CD14-positive monocyte (primary cell): ENCODE data around the gene IRS1. TPM values are rescaled to one million over a fixed set of nuclear protein-coding genes. Genes with fewer than 3 reads are reported as not detected.

ENCODE experiments used
- DNase-seq, 3 donors: peaks; one replicate each; pipeline ENCODE4 v3.0.0-alpha.2; 2011 to 2022
- H2AFZ ChIP-seq: 2 replicates; pipeline ENCODE4 v1.6.0; 2012; ENCODE audit warnings: mild to moderate bottlenecking, low read depth, low read length, inconsistent platforms; ENCODE audit not compliant: insufficient read depth, poor library complexity, severe bottlenecking
- H3K27ac ChIP-seq, 2 donors: 1 replicate in 1 of 2; 2 replicates in 1 of 2; pipeline ENCODE4 v1.5.1; 2012 to 2013; ENCODE audit warnings: low read length in 2 of 2, control low read depth in 1 of 2, inconsistent platforms in 1 of 2, low read depth in 1 of 2, mild to moderate bottlenecking in 1 of 2
- H3K27me3 ChIP-seq, 2 donors: one replicate each; pipeline versions ENCODE4 v1.6.0 to v1.6.1; 2011 to 2013; ENCODE audit warnings: low read length in 2 of 2; ENCODE audit not compliant: control insufficient read depth in 2 of 2, insufficient read depth in 2 of 2
- H3K36me3 ChIP-seq, 2 donors: replicated peaks in 1 of 2; 1 replicate in 1 of 2; 2 replicates in 1 of 2; pipeline versions ENCODE4 v1.5.1 to v1.6.1; 2012 to 2013; ENCODE audit warnings: low read length in 2 of 2, control low read depth in 1 of 2, inconsistent platforms in 1 of 2, mild to moderate bottlenecking in 1 of 2; ENCODE audit not compliant: insufficient read depth in 2 of 2, control insufficient read depth in 1 of 2
- H3K4me1 ChIP-seq, 2 donors: 1 replicate in 1 of 2; 2 replicates in 1 of 2; pipeline versions ENCODE4 v1.5.1 to v1.6.1; 2012 to 2013; ENCODE audit warnings: low read length in 2 of 2, control low read depth in 1 of 2, inconsistent platforms in 1 of 2, mild to moderate bottlenecking in 1 of 2, moderate library complexity in 1 of 2; ENCODE audit not compliant: insufficient read depth in 2 of 2, control insufficient read depth in 1 of 2
- H3K4me2 ChIP-seq: replicated peaks from 2 replicates; pipeline ENCODE3; 2012; ENCODE audit warnings: low read length, moderate library complexity, mild to moderate bottlenecking; ENCODE audit not compliant: poor library complexity, severe bottlenecking; ENCODE audit errors: extremely low read depth
- H3K4me3 ChIP-seq, 3 experiments: fragments of 200-600 bp in 1 of 3; sonication (generic) in 1 of 3; replicated peaks in 1 of 3; 1 replicate in 2 of 3; 2 replicates in 1 of 3; pipeline ENCODE4 v1.5.1; 2011 to 2013; ENCODE audit warnings: low read length in 3 of 3, mild to moderate bottlenecking in 3 of 3, control low read depth in 2 of 3, low read depth in 2 of 3, inconsistent platforms in 1 of 3, moderate library complexity in 1 of 3
- H3K79me2 ChIP-seq: 2 replicates; pipeline ENCODE4 v1.6.0; 2012; ENCODE audit warnings: mild to moderate bottlenecking, control low read depth, inconsistent platforms, low read length, moderate library complexity; ENCODE audit not compliant: insufficient read depth
- H3K9ac ChIP-seq: 2 replicates; pipeline ENCODE4 v1.6.0; 2017; ENCODE audit warnings: low read length, mild to moderate bottlenecking; ENCODE audit not compliant: insufficient read depth, poor library complexity, severe bottlenecking
- H3K9me3 ChIP-seq, 2 donors: replicated peaks in 1 of 2; 1 replicate in 1 of 2; 2 replicates in 1 of 2; pipeline versions ENCODE4 v1.5.1 to v1.6.1; 2012 to 2013; ENCODE audit warnings: low read length in 2 of 2, control low read depth in 1 of 2; ENCODE audit not compliant: control insufficient read depth in 1 of 2, insufficient read depth in 1 of 2
- H4K20me1 ChIP-seq: 2 replicates; pipeline ENCODE4 v1.6.0; 2012; ENCODE audit warnings: mild to moderate bottlenecking, low read length, control low read depth, moderate library complexity; ENCODE audit not compliant: insufficient read depth
- H3K27ac Mint-ChIP-seq, 7 donors: one replicate each; pipeline ENCODE4 v1.8.0; 2020; ENCODE audit warnings: mild to moderate bottlenecking in 7 of 7, mixed read lengths in 7 of 7, moderate library complexity in 6 of 7, inconsistent platforms in 2 of 7
- H3K27me3 Mint-ChIP-seq, 3 donors: one replicate each; pipeline ENCODE4 v1.8.0; 2021 to 2022; ENCODE audit warnings: low read depth in 3 of 3, mild to moderate bottlenecking in 3 of 3, mixed read lengths in 3 of 3, moderate library complexity in 3 of 3, inconsistent platforms in 1 of 3
- H3K36me3 Mint-ChIP-seq, 2 donors: one replicate each; pipeline ENCODE4 v1.8.0; 2020; ENCODE audit warnings: mixed read lengths in 2 of 2, inconsistent platforms in 1 of 2, mild to moderate bottlenecking in 1 of 2
- H3K4me1 Mint-ChIP-seq: one replicate; pipeline ENCODE4 v1.8.0; 2020; ENCODE audit warnings: mild to moderate bottlenecking, mixed read lengths
- H3K4me3 Mint-ChIP-seq, 2 donors: one replicate each; pipeline ENCODE4 v1.8.0; 2020; ENCODE audit warnings: mild to moderate bottlenecking in 2 of 2, mixed read lengths in 2 of 2, moderate library complexity in 1 of 2
- H3K9me3 Mint-ChIP-seq, 7 donors: one replicate each; pipeline ENCODE4 v1.8.0; 2020 to 2022; ENCODE audit warnings: mixed read lengths in 7 of 7, mild to moderate bottlenecking in 6 of 7, moderate library complexity in 6 of 7, inconsistent platforms in 2 of 7
- WGBS: methylation state at CpG from one replicate; pipeline ENCODE4 v1.1.5; 2013; ENCODE audit warnings: missing lambda C conversion rate; ENCODE audit not compliant: insufficient coverage; 5-methylcytosine and 5-hydroxymethylcytosine counted together
- intact Hi-C, 2 donors: fragments of 100-400 bp; cut with micrococcal nuclease; formaldehyde crosslinking; loops; one replicate each; pipeline versions ENCODE4 v1.15.0 to v1.15.1; 2023
- polyA plus RNA-seq, 3 donors: library from polyadenylated mRNA; depleted of rRNA in 1 of 3; unstranded in 2 of 3; stranded (reverse) in 1 of 3; fragments of 300-500 nt in 2 of 3; fragments of >200 nt in 1 of 3; fragmentation: Illumina TruSeq in 2 of 3; gene quantifications; 1 replicate in 2 of 3; 2 replicates in 1 of 3; pipeline ENCODE4 v1.2.3, GENCODE V29; 2012 to 2021
- TF ChIP-seq, protein P1 (sequence below): fragments of 200-600 bp; IDR thresholded peaks from one replicate; pipeline ENCODE4 v1.8.0; 2022; ENCODE audit warnings: antibody characterized with exemption, mild to moderate bottlenecking

IRS1 gene
- polyA plus RNA-seq, 3 donors = 0.10 to 0.19 TPM; not detected in 1

DNA sequence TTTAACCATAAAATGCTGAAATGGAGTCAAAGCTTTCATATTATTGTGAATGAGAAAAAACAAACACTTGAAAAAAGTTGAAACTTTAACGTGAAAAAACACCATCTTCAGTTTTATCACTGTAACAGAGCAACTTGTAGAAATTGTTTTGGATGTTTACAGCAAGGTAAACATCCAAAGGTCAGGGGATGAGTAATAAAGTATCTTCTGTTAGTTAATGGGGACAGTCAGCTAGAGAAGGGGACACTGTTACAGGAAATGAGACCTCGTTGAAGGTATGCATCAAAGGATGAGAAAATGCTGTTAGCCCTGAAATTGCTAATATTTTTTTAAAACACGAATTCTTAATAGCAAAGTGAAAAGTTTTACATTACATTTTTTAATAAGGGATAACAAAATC, 39.1 kb upstream of the IRS1 start:
- H3K27me3 Mint-ChIP-seq = no peaks in the 10 kb centered on the region
- Histone ChIP-seq H3K9ac (no peak overlapping the region), H3K79me2 (peaks cover 20% of the 10 kb centered on the region), H3K9me3 (no peaks in the 10 kb centered on the region), H4K20me1 (no peaks in the 10 kb centered on the region), H3K27me3 (no peaks in the 10 kb centered on the region), H3K27ac (no peak overlapping the region), H3K4me3 (no peak overlapping the region), H2AFZ (no peak overlapping the region), H3K4me2 (no peak overlapping the region), H3K36me3 (peaks cover 2 to 5% of the 10 kb centered on the region in 2 donors), H3K4me1 (peaks cover 18 to 27% of the 10 kb centered on the region in 2 donors)
- H3K9me3 Mint-ChIP-seq = peaks cover 2 to 9% (median 5%) of the 10 kb centered on the region in 7 donors
- peaks cover 30% of the 10 kb centered on the region for H3K4me1 Mint-ChIP-seq
- H3K36me3 Mint-ChIP-seq = peaks cover 30 to 31% of the 10 kb centered on the region in 2 donors
- TF ChIP-seq, protein P1, sequence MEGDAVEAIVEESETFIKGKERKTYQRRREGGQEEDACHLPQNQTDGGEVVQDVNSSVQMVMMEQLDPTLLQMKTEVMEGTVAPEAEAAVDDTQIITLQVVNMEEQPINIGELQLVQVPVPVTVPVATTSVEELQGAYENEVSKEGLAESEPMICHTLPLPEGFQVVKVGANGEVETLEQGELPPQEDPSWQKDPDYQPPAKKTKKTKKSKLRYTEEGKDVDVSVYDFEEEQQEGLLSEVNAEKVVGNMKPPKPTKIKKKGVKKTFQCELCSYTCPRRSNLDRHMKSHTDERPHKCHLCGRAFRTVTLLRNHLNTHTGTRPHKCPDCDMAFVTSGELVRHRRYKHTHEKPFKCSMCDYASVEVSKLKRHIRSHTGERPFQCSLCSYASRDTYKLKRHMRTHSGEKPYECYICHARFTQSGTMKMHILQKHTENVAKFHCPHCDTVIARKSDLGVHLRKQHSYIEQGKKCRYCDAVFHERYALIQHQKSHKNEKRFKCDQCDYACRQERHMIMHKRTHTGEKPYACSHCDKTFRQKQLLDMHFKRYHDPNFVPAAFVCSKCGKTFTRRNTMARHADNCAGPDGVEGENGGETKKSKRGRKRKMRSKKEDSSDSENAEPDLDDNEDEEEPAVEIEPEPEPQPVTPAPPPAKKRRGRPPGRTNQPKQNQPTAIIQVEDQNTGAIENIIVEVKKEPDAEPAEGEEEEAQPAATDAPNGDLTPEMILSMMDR = no peak
- no CpG with 5 or more reads among the region's 3 CpGs for WGBS
- no peak overlapping the region for H3K4me3 Mint-ChIP-seq
- H3K27ac Mint-ChIP-seq = no peak overlapping the region
- intact Hi-C loops = no loop called here
- DNase-seq = no peak

GRCh38 chr2:226837787-226838603, 38.4 kb upstream of the IRS1 start:
- no peak overlapping the region for H3K9ac ChIP-seq
- peaks cover 2 to 5% of the 10 kb centered on the region in 2 donors for H3K36me3 ChIP-seq
- TF ChIP-seq, protein P1 = no peak
- no peaks in the 10 kb centered on the region for H3K9me3 ChIP-seq
- no peaks in the 10 kb centered on the region for H3K27me3 ChIP-seq
- no peaks in the 10 kb centered on the region for H4K20me1 ChIP-seq
- WGBS = 100% methylated on average over 2 of the region's 12 CpGs
- Mint-ChIP-seq H3K27ac (peak overlapping the region in 2 of 7 donors; percentile 2 to 55), H3K27me3 (no peaks in the 10 kb centered on the region), H3K9me3 (peaks cover 0 to 6% (median 3%) of the 10 kb centered on the region in 7 donors), H3K4me1 (peaks cover 27% of the 10 kb centered on the region), H3K36me3 (peaks cover 25 to 26% of the 10 kb centered on the region in 2 donors), H3K4me3 (no peak overlapping the region)
- no peak overlapping the region for H2AFZ ChIP-seq
- H3K27ac ChIP-seq = no peak overlapping the region
- no peak overlapping the region for H3K4me2 ChIP-seq
- H3K4me1 ChIP-seq = peaks cover 18 to 27% of the 10 kb centered on the region in 2 donors
- H3K79me2 ChIP-seq = peaks cover 20% of the 10 kb centered on the region
- H3K4me3 ChIP-seq = no peak overlapping the region
- intact Hi-C loops = no loop called here
- DNase-seq = no peak
